GM19455 (cell line): ENCODE results near the gene C17orf114.
A peak's percentile ranks its signal among the peaks of the same experiment; 100 is the strongest.
"Not testable (repeated sequence)": the region's sequence is repeated elsewhere in the genome, so short reads cannot be mapped to it uniquely, and the experiment has no call there.

Source experiments
- ATAC-seq: cut with Tn5 transposase; IDR thresholded peaks from one replicate; pipeline ENCODE4 v1.9.1; 2021; ENCODE audit not compliant: unreplicated experiment

C17orf114 gene

GRCh38 chr17:4802228-4802627 is at the start of gene C17orf114:
C17orf114 (minus strand) TSS chr17:4802328.
- no peak for ATAC-seq

GRCh38 chr17:4851084-4851483 is 49.0 kb upstream of the C17orf114 start:
- no peak for ATAC-seq

- ATAC-seq, result no peak
Observed at GRCh38 chr17:4850246-4850645, 48.1 kb upstream of the C17orf114 start.

- no peak for ATAC-seq
Observed at GRCh38 chr17:4849011-4849536, 46.9 kb upstream of the C17orf114 start.

- no peak for ATAC-seq
Observed at GRCh38 chr17:4846635-4847390, 44.7 kb upstream of the C17orf114 start.

GRCh38 chr17:4845118-4845517 is 43.0 kb upstream of the C17orf114 start:
- ATAC-seq, result no peak

- no peak for ATAC-seq
Observed at GRCh38 chr17:4843321-4844000, 41.3 kb upstream of the C17orf114 start.

GRCh38 chr17:4842376-4842775 is 40.2 kb upstream of the C17orf114 start:
- no peak for ATAC-seq

GRCh38 chr17:4840893-4841242 is 38.7 kb upstream of the C17orf114 start:
- ATAC-seq, result no peak

GRCh38 chr17:4839965-4840892 is 38.1 kb upstream of the C17orf114 start:
- no peak for ATAC-seq

GRCh38 chr17:4839221-4839620 is 37.1 kb upstream of the C17orf114 start:
- ATAC-seq, result no peak

GRCh38 chr17:4838309-4838785 is 36.2 kb upstream of the C17orf114 start:
- ATAC-seq, result no peak

- ATAC-seq, result no peak
Observed at GRCh38 chr17:4837471-4838308, 35.6 kb upstream of the C17orf114 start.

GRCh38 chr17:4836221-4836620 is 34.1 kb upstream of the C17orf114 start:
- no peak for ATAC-seq

GRCh38 chr17:4834681-4835020 is 32.5 kb upstream of the C17orf114 start:
- no peak for ATAC-seq

- no peak for ATAC-seq
Observed at GRCh38 chr17:4833941-4834680, 32.0 kb upstream of the C17orf114 start.

GRCh38 chr17:4833178-4833940 is 31.2 kb upstream of the C17orf114 start, which contains the start of gene MINK1:
MINK1 (plus strand) TSS chr17:4833340; CDS start chr17:4833584, 244 bp downstream.
- ATAC-seq, result peak; percentile 86

GRCh38 chr17:4832829-4833177 is 30.7 kb upstream of the C17orf114 start:
- not testable (repeated sequence) for ATAC-seq

- ATAC-seq, result no peak
Observed at GRCh38 chr17:4827399-4827798, 25.3 kb upstream of the C17orf114 start.
